ENCODE results near the gene CEP70.
"Not testable (repeated sequence)": the region's sequence is repeated elsewhere in the genome, so short reads cannot be mapped to it uniquely, and the experiment has no call there.

Gene CEP70, protein sequence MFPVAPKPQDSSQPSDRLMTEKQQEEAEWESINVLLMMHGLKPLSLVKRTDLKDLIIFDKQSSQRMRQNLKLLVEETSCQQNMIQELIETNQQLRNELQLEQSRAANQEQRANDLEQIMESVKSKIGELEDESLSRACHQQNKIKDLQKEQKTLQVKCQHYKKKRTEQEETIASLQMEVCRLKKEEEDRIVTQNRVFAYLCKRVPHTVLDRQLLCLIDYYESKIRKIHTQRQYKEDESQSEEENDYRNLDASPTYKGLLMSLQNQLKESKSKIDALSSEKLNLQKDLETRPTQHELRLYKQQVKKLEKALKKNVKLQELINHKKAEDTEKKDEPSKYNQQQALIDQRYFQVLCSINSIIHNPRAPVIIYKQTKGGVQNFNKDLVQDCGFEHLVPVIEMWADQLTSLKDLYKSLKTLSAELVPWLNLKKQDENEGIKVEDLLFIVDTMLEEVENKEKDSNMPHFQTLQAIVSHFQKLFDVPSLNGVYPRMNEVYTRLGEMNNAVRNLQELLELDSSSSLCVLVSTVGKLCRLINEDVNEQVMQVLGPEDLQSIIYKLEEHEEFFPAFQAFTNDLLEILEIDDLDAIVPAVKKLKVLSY

DNA sequence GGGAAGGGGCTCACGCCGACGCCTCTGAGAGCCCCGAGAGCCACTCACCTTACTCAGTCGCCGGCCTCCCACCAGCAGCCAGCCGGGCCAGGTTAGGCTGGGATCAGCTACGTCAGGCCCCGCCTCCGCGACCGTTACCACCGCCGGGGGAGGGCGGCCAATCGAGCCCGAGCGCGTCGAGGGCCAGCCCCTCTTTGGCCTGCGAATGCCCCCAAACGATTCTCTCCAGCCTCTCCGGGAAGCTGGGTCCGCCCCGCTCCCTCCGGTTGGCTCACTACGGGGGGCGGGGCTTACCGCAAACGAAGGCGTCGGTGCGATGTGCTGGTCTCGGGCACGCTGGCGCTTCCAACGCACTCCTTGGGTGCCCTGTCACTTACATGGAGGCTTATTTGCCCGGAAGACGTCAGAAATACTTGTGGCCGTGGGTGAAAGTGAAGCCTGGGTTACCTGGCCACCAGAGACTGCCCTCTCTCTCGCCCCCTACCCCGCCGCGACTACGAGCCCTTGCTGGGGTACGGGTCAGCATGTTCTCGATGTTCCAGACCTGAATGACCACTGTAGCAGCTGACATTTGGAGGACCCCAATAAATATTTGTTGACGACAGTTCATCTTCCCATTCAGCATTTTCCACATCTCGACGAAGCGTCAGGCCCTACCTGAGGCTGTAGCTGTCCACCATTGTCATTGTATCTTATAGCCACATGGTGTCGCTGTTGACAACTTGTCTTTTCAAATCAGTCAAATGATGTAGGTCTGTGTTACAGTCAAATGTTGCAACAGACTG lies at the start of gene CEP70:
Gene CEP70, minus strand, starts transcription at position 111 of the 785 bp plus-strand sequence. CDS start 21,333 bp downstream, outside the sequence.
- peak; percentile 97 for DNase-seq (ENCODE audit: low spot score)

DNA sequence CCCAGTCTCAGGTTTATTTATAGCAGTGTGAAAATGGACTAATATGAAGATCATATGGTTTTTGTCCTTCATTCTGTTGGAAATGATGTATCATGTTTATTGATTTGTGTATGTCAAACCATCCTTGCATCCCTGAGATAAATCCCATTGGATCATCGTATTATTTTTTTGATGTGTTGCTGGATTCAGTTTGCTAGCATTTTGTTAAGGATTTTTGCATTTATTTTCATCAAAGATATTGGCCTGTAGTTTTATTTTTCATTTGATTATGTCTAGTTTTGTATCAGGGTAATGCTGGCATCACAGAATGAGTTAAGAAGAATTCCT lies 48.8 kb upstream of the CEP70 start:
- DNase-seq (ENCODE audit: low spot score) = no peak

DNA sequence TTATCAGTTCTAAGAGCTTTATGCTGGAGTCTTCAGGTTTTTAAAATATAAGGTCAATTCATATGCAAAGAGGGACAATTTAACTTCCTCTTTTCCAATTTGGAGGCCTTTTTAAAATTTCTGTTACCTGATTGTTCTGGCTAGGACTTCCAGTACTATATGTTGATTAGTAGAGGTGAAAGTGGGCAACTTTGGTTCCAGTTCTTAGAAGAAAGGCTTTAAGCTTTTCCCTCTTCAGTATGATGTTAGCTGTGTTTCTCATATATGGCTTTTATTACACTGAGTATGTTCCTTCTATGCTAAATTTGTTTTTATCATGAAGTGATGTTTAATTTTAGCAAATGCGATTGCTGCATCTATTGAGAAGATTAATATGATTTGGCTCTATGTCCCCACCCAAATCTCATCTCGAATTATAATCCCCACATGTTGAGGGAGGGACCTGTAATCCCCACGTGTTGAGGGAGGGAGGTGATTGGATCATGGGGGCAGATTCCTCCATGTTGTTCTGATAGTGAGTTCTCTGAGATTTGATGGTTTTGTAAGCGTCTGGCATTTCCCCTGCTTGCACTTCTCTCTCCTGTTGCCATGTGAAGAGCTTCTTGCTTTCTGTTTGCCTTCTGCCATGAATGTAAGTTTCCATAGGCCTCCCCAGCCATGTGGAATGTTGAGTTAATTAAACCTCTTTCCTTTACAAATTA lies 48.3 kb upstream of the CEP70 start:
- DNase-seq (ENCODE audit: low spot score) = no peak

DNA sequence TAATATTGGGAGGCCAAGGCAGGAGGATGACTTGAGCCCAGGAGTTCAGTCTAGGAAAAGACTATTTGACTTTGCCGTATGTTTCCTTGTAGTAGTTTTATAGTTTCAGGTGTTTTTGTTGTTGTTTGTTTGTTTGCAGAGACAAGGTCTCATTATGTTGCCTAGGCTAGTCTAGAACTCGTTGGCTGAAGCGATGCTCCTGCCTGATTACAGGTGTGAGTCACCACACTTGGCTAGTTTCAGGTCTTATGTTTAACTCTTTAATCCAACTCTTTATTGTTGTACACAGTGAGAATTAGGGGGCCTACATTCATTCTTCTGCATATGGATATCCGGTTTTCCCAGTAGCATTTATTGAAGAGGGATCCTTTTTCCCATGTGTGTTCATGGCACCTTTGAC lies 46.5 kb upstream of the CEP70 start:
- no peak for DNase-seq (ENCODE audit: low spot score)

DNA sequence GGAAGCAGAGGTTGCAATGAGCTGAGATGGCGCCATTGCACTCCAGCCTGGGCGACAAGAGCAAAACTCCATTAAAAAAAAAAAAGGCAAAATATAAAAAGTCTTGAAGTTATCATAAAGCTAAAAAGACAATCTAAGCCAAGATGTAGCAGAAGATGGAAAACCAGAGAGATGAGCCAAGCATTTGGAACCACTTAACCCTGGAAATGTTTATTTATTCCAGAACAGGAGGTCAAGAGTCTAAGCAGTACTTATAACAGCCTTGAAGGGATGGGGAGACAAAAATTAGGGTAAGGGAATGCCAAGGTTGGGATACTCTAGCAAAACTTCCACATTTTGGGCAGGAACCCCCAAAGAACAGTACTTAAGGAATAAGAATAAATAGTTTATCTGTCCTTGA lies 44.6 kb upstream of the CEP70 start:
- no peak for DNase-seq (ENCODE audit: low spot score)

DNA sequence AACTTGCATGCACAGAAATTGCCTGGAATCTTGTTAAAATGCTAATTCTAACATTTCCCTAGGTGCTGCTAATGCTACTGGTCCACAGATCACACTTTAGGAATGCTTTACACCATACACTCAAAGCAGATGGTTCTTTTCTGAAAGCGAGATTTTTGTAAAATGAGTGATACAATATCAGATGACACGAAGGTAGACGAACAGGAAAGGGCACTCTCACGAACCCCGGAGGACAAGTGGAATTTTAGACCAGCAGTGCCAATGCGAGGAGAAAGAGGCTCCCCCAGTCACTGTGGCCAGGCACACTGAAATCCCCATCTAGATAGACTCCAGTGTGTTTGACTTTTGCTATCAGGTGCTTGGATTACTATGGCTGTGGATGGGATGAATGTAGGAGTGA lies 35.5 kb upstream of the CEP70 start:
- DNase-seq (ENCODE audit: low spot score) = no peak

DNA sequence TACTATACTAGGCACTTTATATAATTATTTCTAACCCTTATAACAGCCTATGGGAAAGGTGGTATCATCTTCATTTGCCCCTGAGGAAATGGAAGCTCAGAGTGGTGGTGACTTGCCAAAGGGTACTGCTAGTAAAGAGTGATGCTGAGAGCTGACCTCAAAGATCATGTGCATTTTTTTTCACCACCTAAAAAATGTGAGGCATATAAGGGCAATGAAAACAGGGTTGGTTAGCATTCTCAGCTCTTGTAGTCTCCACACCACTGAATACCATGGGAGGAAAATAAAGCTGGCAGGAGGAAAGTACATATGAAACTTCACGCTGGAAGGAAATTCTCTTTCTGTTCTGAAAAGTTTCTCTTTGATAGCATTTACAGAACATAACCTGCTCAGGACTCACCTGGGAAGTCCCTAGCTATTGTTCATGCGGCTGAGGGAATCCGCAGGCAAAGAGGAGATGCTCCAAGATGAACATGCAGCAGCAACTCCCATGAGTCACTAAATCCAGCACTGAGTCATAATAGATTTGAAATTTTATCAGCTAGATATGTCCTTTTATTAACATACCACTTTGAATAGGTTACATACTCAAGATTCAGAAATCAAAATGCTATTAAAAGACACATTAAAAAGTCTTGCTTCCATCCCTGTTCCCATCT lies 31.8 kb upstream of the CEP70 start:
- DNase-seq (ENCODE audit: low spot score) = peak; percentile 20

DNA sequence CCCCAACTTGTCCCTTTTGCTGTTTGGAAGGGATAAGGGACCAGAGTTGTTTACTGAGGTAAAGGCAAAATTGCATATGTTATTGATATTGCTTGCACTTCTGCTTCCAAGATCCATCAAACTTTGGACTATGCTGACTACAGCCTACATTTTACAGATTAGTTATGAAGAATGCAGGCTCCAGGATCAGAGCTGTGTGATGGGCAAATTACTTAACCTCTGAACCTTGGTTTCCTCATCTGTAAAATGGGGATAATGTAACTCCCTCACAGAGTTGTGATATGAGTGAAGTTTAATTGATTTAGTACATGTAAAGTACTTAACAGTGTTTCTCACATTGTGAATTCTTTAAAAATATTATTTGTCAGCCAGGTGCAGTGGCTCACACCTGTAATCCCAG lies 30.5 kb upstream of the CEP70 start:
- DNase-seq (ENCODE audit: low spot score) = no peak

DNA sequence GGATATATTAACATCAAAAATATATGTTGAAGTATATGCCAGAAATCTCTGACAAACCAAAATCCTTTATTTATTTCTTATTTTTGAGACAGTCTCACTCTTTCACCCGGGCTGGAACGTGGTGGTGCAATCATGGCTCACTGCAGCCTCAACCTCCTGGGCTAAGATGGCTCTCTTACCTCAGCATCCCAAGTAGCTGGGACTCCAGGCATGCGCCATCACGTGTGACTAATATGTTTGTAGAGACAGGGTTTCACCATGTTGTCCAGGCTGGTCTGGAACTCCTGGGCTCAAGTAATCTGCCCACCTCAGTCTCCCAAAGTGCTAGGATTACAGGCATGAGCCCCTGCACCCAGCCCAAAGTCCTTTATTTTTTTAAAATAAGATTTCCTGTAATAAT lies 26.4 kb upstream of the CEP70 start:
- DNase-seq (ENCODE audit: low spot score) = no peak

DNA sequence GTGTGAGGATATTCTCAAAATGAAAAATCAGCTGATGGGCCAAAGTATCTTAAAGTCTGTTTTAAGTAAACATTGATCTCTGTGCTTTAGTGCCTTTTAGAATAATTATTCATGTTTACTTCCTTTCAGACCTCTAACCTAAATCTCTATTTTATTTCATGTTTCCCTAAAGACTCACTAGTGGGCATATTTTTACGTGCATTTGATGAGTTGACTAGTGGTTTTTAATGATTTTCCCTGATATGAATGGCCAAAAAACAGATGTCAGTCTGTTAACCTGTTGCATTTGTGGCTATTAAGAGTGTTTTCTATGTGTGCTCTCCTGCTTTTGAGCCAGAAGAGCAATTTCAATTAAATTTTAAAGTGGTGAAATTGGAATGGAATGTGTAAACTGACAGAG lies 21.4 kb upstream of the CEP70 start:
- no peak for DNase-seq (ENCODE audit: low spot score)

DNA sequence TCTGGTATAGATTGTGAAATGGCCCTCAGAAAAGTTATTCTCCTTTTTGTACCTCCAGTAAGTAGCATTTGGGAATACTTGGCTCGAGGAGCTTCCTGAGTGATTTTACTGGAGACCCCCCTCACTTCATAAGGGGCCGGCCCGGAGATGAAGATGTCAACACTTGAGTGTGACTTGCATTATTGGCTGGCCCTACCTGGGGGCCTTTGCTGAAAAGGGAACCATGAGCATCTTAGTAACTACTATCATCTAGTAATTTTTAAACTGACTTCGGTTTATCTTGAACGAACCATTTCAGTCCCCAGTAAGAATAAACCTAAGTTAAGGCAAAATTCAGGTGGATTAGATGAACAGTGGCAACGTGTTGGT lies 15.8 kb upstream of the CEP70 start:
- DNase-seq (ENCODE audit: low spot score) = no peak

DNA sequence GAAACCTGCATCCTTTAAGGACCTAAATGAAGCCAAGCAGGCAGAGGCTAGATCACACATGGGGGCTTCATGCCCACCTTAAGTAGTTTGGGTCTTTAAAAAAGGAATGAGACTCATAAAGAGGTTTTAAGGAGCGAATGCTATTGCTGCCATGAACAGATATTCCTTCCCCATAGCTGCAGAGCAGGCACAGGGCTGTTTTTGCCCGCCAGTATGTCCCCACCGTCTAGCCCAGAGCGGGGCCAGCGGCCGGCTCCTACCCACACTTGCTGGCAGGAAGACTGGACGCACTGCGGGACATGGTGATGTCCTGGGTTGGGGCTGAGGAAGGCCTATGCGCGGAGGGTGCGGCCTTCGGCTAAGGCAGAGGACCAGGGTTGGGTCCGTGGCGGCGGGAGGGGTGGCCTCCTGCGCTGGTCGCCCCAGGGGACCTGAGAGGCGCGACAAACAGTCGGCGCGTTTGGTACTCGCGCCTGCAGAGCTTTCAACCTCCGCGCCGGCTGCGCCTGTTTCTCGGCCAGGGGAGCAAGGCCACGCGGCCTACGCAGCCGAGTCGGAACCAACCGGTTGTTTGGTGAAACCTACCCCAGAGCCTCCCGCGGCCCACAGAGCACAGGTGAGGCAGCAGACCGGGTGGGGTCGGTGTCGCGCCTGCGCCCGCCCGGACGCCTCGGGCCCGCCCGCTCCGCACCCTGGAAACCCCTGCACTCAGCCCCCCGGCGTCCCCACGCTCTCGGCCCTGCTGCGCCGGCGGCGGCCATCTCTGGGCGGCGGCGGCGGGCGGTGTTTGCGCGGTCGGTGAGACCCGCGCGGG lies 14.5 kb upstream of the CEP70 start, which contains the start of gene FAIM:
Gene FAIM, plus strand, starts transcription at position 450 of the 814 bp plus-strand sequence. CDS start 10,956 bp downstream, outside the sequence.
- peak; percentile 73 for DNase-seq (ENCODE audit: low spot score)

DNA sequence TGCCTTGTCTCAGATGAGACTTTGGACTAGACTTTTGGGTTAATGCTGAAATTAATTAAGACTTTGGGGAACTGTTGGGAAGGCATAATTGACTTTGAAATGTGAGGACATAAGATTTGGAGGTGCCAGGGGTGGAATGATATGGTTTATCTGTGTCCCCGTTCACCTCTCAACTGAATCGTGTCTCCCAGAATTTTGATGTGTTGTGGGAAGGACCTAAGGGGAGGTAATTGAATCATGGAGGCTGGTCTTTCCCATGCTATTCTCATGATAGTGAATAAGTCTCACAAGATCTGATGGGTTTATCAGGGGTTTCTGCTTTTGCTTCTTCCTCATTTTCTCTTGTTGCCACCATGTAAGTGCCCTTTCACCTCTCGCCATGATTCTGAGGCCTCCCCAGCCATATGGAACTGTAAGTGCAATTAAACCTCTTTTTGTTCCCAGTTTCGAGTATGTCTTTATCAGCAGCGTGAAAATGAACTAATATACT lies 10.1 kb upstream of the CEP70 start:
- not testable (repeated sequence) for DNase-seq (ENCODE audit: low spot score)

DNA sequence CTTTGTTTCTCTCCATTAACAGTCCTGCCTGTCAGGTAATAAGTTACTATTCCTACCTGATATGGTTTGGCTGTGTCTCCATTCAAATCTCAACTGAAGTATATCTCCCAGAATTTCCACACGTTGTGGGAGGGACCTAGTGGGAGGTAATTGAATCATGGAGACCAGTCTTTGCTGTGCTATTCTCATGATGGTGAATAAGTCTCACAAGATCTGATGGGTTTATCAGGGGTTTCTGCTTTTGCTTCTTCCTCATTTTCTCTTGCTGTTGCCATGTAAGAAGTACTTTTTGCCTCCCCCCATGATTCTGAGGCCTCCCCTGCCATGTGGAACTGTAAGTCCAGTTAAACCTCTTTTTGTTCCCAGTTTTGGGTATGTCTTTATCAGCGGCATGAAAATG lies 7.6 kb upstream of the CEP70 start:
- not testable (repeated sequence) for DNase-seq (ENCODE audit: low spot score)

DNA sequence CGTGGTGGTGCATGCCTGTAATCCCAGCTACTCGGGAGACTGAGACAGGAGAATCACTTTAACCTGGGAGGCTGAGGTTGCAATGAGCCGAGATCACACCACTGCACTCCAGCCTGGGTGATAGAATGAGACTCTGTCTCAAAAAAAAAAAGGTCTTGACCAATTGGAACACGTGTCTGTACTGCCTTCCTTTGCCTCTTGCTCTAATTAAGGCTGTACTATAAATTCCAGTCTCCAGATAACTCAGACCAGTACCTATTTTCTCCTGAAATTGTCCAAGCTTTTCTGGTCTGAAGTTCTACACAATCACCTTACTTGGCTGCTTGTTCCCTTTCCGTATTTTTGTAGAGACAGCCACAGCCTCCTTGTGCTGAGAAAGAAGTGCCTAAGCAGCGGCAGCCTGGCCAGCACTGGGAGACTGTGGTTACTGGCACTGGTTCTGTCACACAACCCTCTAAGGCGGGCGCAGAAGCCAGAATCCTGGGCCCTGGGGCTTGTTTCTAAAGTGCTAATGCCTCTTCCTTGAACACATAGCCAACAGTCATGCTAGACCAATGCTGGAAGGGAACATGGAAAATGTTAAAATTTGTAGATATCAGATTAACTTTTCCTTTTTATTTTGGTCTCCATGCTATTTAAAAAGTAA lies 6.2 kb upstream of the CEP70 start:
- peak; percentile 78 for DNase-seq (ENCODE audit: low spot score)

DNA sequence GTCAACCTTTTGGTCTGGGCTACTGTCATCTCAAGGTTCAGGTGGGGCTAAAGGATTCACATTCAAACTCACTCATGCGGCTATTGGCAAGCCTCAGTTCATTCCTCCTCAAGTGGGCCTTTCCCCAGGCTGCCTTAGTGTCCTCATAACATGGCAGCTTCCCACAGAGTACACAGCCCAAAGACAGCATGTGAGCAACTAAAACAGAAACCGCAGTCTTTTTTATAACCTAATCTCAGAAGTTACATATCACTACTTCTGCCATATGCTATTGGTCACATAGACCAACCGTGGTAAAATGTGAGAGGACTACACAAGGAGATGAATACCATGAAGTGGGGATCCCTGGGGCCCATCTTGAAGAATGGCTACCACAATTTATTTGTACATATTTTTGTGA lies 4.5 kb upstream of the CEP70 start:
- DNase-seq (ENCODE audit: low spot score) = no peak

DNA sequence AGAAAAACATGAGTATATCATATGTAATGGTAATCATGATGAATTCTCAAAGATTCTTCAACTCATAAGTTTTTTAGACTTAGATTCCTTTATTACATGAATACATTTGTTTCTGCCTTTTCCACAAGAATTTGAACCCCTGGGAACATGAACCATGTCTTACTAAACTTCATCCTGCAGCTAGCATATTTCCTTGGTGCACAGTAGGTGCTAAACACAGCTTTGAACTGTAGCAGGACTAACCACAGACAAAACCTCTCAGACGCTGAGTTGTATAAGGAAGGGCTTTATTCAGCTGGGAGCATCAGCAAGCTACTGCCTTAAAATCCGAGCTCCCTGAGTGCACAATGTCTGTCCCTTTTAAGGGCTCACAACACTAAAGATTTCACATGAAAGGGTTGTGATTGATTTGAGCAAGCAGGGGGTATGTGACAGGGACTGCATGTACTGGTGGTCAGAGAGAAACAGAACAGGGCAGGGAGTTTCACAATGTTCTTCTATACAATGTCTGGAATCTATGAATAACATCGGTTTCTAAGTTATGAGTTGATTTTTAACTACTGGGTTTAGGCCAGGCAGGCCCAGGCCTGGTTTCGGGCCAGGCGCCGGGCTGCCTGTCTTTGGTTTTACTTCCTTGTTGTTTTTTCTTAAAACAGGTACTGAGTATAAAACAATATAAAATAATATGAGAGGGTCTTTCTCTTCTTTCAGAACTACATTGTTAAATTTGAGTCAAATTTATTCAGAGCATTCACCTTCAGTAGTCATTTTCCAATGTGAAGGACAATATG lies 3.3 kb upstream of the CEP70 start:
- DNase-seq (ENCODE audit: low spot score) = not testable (repeated sequence)

DNA sequence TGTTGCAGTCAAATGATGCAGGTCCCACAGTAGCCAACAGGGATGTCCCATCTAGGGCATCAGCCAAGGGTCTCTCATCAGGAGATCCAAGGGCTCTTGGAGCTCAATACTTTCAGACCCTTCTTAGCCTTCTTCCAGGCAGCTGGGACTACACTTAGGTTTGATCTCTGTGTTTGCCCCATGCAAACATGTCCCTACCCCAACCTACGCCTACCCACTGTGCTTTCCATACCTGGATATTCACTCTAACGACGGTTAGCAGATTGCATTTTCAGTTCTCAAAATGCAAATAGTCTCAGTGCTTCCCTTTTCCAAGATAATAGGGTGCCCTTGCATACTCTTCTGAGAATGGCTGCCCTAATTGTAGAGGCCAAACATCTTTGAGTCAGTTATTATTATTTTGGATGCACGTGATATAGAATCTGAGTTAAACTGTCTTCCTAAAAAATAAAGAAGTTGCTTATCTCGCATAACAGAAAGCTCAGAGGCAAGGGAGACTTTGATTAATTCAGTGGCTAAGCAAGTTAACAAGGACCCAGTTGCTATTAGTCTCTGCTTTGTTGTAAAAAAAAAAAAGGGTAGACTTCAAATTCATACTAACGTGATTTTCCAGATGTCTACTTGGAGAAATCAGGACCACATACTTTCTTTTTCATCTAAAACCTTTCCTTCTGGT lies 1.0 kb upstream of the CEP70 start:
- no peak for DNase-seq (ENCODE audit: low spot score)
